Measurements from ENCODE around the gene LRRC7. TPM values are rescaled to one million over a fixed set of nuclear protein-coding genes. Genes with fewer than 3 reads are reported as not detected.

The LRRC7 gene
- total and polyA plus RNA-seq, 2 of the 13 experiments (the other 11 are each of a cell fraction or from before 2014, with no cell fraction given), result not detected

- no peak for TF ChIP-seq IRX3 (CRISPR knock-in tag; IDR thresholded peaks at IDR 0.05; ENCODE audit: borderline replicate concordance, low read depth)
- no peak for TF ChIP-seq CBX2 (IDR thresholded peaks at IDR 0.05; ENCODE audit: low read depth, low read length)
- no peak for TF ChIP-seq CBX2 (CRISPR knock-in tag; IDR thresholded peaks at IDR 0.05; ENCODE audit: low read depth)
Observed at GRCh38 chr1:69651656-69652055, 83.9 kb downstream of the LRRC7 start (continued).

GRCh38 chr1:69657971-69658370, 90.2 kb downstream of the LRRC7 start:
- no peaks in the 10 kb centered on the region for H3K79me2 ChIP-seq (ENCODE audit: insufficient read depth, low read length)
- no peak overlapping the region for H3K4me3 ChIP-seq (replicated peaks in 1 of 3; ENCODE audit: insufficient read depth in 1 of 3, low read depth in 2 of 3, low read length in 3 of 3)
- H3K9me3 ChIP-seq (ENCODE audit: low read length), result no peaks in the 10 kb centered on the region; the same call in 1 of the 2 replicates
- H2AFZ ChIP-seq (ENCODE audit: low read length), result no peak overlapping the region
- in situ Hi-C loops (cut with HindIII; ENCODE audit: extremely low pct_ligation_motif_present, low pct_unique_long_range_greater_than_20kb) (no loop called here), intact Hi-C loops (cut with micrococcal nuclease; ENCODE audit: unreplicated experiment) (no loop called here)
- no peaks in the 10 kb centered on the region for H4K20me1 ChIP-seq (ENCODE audit: insufficient read depth, low read length)
- no peaks in the 10 kb centered on the region for H3K4me1 ChIP-seq (ENCODE audit: insufficient read depth, low read length)
- no peaks in the 10 kb centered on the region for H3K36me3 ChIP-seq (replicated peaks in 1 of 2; ENCODE audit: control insufficient read depth in 1 of 2, insufficient read depth in 2 of 2, low read length in 2 of 2)
- TF ChIP-seq KMT2A (CRISPR knock-in tag; IDR thresholded peaks at IDR 0.05), result no peak
- TF ChIP-seq ZNF33B (CRISPR knock-in tag; IDR thresholded peaks at IDR 0.05), result no peak
- no peak for TF ChIP-seq SRF (IDR thresholded peaks at IDR 0.05; ENCODE audit: low read depth, low read length)
- TF ChIP-seq PHF5A (CRISPR knock-in tag; IDR thresholded peaks at IDR 0.05; ENCODE audit: low read depth, unreplicated experiment), result no peak
- no peak for TF ChIP-seq ZNF720 (CRISPR knock-in tag; IDR thresholded peaks at IDR 0.05)
- no peak for TF ChIP-seq ZNF703 (CRISPR knock-in tag; IDR thresholded peaks at IDR 0.05; ENCODE audit: borderline replicate concordance)
- ChIA-PET POLR2A (no interaction called here), CTCF (ENCODE audit: low intra/inter-chr PET ratio, low total read pairs) (no interaction called here)
- no peak overlapping the region for H3K4me2 ChIP-seq (ENCODE audit: low read depth, low read length)
- H3K27me3 ChIP-seq (ENCODE audit: control insufficient read depth in 1 of 2, insufficient read depth in 2 of 2, low read length in 2 of 2), result no peaks in the 10 kb centered on the region
- no peak overlapping the region for H3K27ac ChIP-seq (ENCODE audit: extremely low read length, insufficient read depth, low read length)
- no peak for DNase-seq (ENCODE audit: low spot score)
- BruUV-seq (replicated peaks), result no TSS peak
- FAIRE-seq, result no peak
- no peak overlapping the region for H3K9ac ChIP-seq (ENCODE audit: insufficient read depth, low read depth, low read length)
- no peak for ATAC-seq

- H3K27ac ChIP-seq (ENCODE audit: extremely low read length, insufficient read depth, low read length), result no peak overlapping the region
- no peak for ATAC-seq
- in situ Hi-C loops (cut with HindIII; ENCODE audit: extremely low pct_ligation_motif_present, low pct_unique_long_range_greater_than_20kb) (no loop called here), intact Hi-C loops (cut with micrococcal nuclease; ENCODE audit: unreplicated experiment) (no loop called here)
- DNase-seq (ENCODE audit: low spot score), result no peak
- no peak overlapping the region for H3K9ac ChIP-seq (ENCODE audit: insufficient read depth, low read depth, low read length)
- H2AFZ ChIP-seq (ENCODE audit: low read length), result no peak overlapping the region
- H3K36me3 ChIP-seq (replicated peaks in 1 of 2; ENCODE audit: control insufficient read depth in 1 of 2, insufficient read depth in 2 of 2, low read length in 2 of 2), result no peaks in the 10 kb centered on the region
- no peaks in the 10 kb centered on the region for H4K20me1 ChIP-seq (ENCODE audit: insufficient read depth, low read length)
- H3K79me2 ChIP-seq (ENCODE audit: insufficient read depth, low read length), result no peaks in the 10 kb centered on the region
- no peak overlapping the region for H3K4me2 ChIP-seq (ENCODE audit: low read depth, low read length)
- CTCF ChIA-PET (ENCODE audit: low intra/inter-chr PET ratio, low total read pairs), result no interaction called here
- WGBS (ENCODE audit: low lambda C conversion rate), result 5% methylated on average over 1 of the region's 1 CpG
- POLR2A ChIA-PET, result no interaction called here
- no peaks in the 10 kb centered on the region for H3K27me3 ChIP-seq (ENCODE audit: control insufficient read depth in 1 of 2, insufficient read depth in 2 of 2, low read length in 2 of 2)
- no peaks in the 10 kb centered on the region for H3K4me1 ChIP-seq (ENCODE audit: insufficient read depth, low read length)
- H3K9me3 ChIP-seq (ENCODE audit: low read length), result peaks cover 13% of the 10 kb centered on the region
- H3K4me3 ChIP-seq (replicated peaks in 1 of 3; ENCODE audit: insufficient read depth in 1 of 3, low read depth in 2 of 3, low read length in 3 of 3), result no peak overlapping the region
- no peak for FAIRE-seq
- BruUV-seq (replicated peaks), result no TSS peak
- TF ChIP-seq ZMYM4 (CRISPR knock-in tag; IDR thresholded peaks at IDR 0.05) (no peak), USF2 (IDR thresholded peaks at IDR 0.05; ENCODE audit: low read depth, low read length) (no peak), USF2 (CRISPR knock-in tag; IDR thresholded peaks at IDR 0.05; ENCODE audit: borderline replicate concordance) (no peak), CENPX (CRISPR knock-in tag; IDR thresholded peaks at IDR 0.05) (no peak), HDAC1 (CRISPR knock-in tag; IDR thresholded peaks at IDR 0.05) (no peak), SRF (IDR thresholded peaks at IDR 0.05; ENCODE audit: low read depth, low read length) (no peak), STAT5B (CRISPR knock-in tag; IDR thresholded peaks at IDR 0.05) (no peak), GABPB1 (CRISPR knock-in tag; IDR thresholded peaks at IDR 0.05) (no peak)
Observed at GRCh38 chr1:69661686-69662085, 94.0 kb downstream of the LRRC7 start.

Data from HepG2 (cell line).